Trophoblast cell (in vitro differentiated cells and primary cell): ENCODE results near the gene GLI2.

Experiments
- DNase-seq, 2 donors: peaks; one replicate each; pipeline ENCODE4 v3.0.0-alpha.2; 2016
- H2AFZ ChIP-seq: 2 replicates; pipeline ENCODE4 v1.6.1; 2013; ENCODE audit warnings: low read length, moderate library complexity, mild to moderate bottlenecking; ENCODE audit not compliant: insufficient read depth, poor library complexity
- H2AK5ac ChIP-seq: 2 replicates; pipeline ENCODE4 v1.6.1; 2013; ENCODE audit warnings: mild to moderate bottlenecking, low read length
- H2BK120ac ChIP-seq: 2 replicates; pipeline ENCODE4 v1.6.1; 2013; ENCODE audit warnings: low read length, mild to moderate bottlenecking, moderate library complexity; ENCODE audit not compliant: insufficient read depth, poor library complexity
- H2BK12ac ChIP-seq: 2 replicates; pipeline ENCODE4 v1.6.1; 2013; ENCODE audit warnings: mild to moderate bottlenecking, low read length, moderate library complexity
- H2BK5ac ChIP-seq: 2 replicates; pipeline ENCODE4 v1.6.1; 2013; ENCODE audit warnings: low read length, low read depth, moderate library complexity, mild to moderate bottlenecking; ENCODE audit not compliant: poor library complexity
- H3K14ac ChIP-seq: 2 replicates; pipeline ENCODE4 v1.6.1; 2013; ENCODE audit warnings: mild to moderate bottlenecking, low read length
- H3K18ac ChIP-seq: 2 replicates; pipeline ENCODE4 v1.6.1; 2013; ENCODE audit warnings: mild to moderate bottlenecking, low read length
- H3K23ac ChIP-seq: 2 replicates; pipeline ENCODE4 v1.6.1; 2013; ENCODE audit warnings: low read length
- H3K27ac ChIP-seq: 2 replicates; pipeline ENCODE4 v1.5.1; 2013; ENCODE audit warnings: low read depth, mild to moderate bottlenecking, inconsistent platforms, low read length, moderate library complexity
- H3K27me3 ChIP-seq: 2 replicates; pipeline ENCODE4 v1.6.1; 2013; ENCODE audit warnings: inconsistent platforms, mild to moderate bottlenecking, low read length, moderate library complexity; ENCODE audit not compliant: insufficient read depth
- H3K36me3 ChIP-seq, 2 experiments: 1 replicate in 1 of 2; 2 replicates in 1 of 2; pipeline ENCODE4 v1.6.1; 2013; ENCODE audit warnings: low read length in 2 of 2, mild to moderate bottlenecking in 2 of 2, moderate library complexity in 1 of 2; ENCODE audit not compliant: insufficient read depth in 2 of 2, control insufficient read depth in 1 of 2
- H3K4ac ChIP-seq: 2 replicates; pipeline ENCODE4 v1.6.1; 2013; ENCODE audit warnings: low read depth, mild to moderate bottlenecking, low read length, moderate library complexity
- H3K4me1 ChIP-seq, 2 experiments: 1 replicate in 1 of 2; 2 replicates in 1 of 2; pipeline ENCODE4 v1.6.1; 2013; ENCODE audit warnings: low read length in 2 of 2, mild to moderate bottlenecking in 2 of 2, moderate library complexity in 1 of 2; ENCODE audit not compliant: insufficient read depth in 2 of 2, control insufficient read depth in 1 of 2
- H3K4me2 ChIP-seq: 2 replicates; pipeline ENCODE4 v1.6.1; 2013; ENCODE audit warnings: inconsistent platforms, mild to moderate bottlenecking, low read length, moderate library complexity
- H3K4me3 ChIP-seq: 2 replicates; pipeline ENCODE4 v1.5.1; 2013; ENCODE audit warnings: mild to moderate bottlenecking, low read depth, low read length, inconsistent platforms
- H3K79me1 ChIP-seq: one replicate; pipeline ENCODE4 v1.6.1; 2013; ENCODE audit warnings: low read length
- H3K79me2 ChIP-seq: 2 replicates; pipeline ENCODE4 v1.6.1; 2013; ENCODE audit warnings: low read length, mild to moderate bottlenecking; ENCODE audit not compliant: control insufficient read depth, insufficient read depth, poor library complexity
- H3K9ac ChIP-seq: 2 replicates; pipeline ENCODE4 v1.6.1; 2013; ENCODE audit warnings: mild to moderate bottlenecking, low read length
- H3K9me3 ChIP-seq: 2 replicates; pipeline ENCODE4 v1.6.1; 2013; ENCODE audit warnings: low read depth, mild to moderate bottlenecking, control low read depth, inconsistent platforms, low read length; ENCODE audit not compliant: insufficient read depth
- H4K12ac ChIP-seq: 2 replicates; pipeline ENCODE4 v1.6.1; 2013; ENCODE audit warnings: low read depth, mild to moderate bottlenecking, low read length, moderate library complexity
- H4K8ac ChIP-seq: 2 replicates; pipeline ENCODE4 v1.6.1; 2013; ENCODE audit warnings: low read depth, mild to moderate bottlenecking, low read length, moderate library complexity
- H4K91ac ChIP-seq: one replicate; pipeline ENCODE4 v1.6.1; 2013; ENCODE audit warnings: low read depth, mild to moderate bottlenecking, low read length, moderate library complexity
- WGBS: extraction: QIAGEN DNeasy Blood & Tissue Kit; methylation state at CpG from one replicate; pipeline ENCODE4 v1.1.7; 2013; ENCODE audit warnings: missing lambda C conversion rate; ENCODE audit not compliant: insufficient read length, insufficient coverage; ENCODE audit errors: extremely low coverage; 5-methylcytosine and 5-hydroxymethylcytosine counted together

GLI2 gene

GRCh38 chr2:120720231-120720630, 15.4 kb upstream of the GLI2 start:
- Histone ChIP-seq H3K79me1 (no peaks in the 10 kb centered on the region), H3K9me3 (no peaks in the 10 kb centered on the region), H2BK120ac (no peak overlapping the region), H4K91ac (no peak overlapping the region), H3K27me3 (no peaks in the 10 kb centered on the region), H2BK12ac (no peak overlapping the region), H3K4me3 (no peak overlapping the region), H3K36me3 (no peaks in the 10 kb centered on the region), H3K23ac (no peak overlapping the region), H4K12ac (no peak overlapping the region), H3K4me1 (peaks cover 2 to 3% of the 10 kb centered on the region in 2 experiments), H4K8ac (no peak overlapping the region), H3K27ac (no peak overlapping the region), H2AFZ (no peak overlapping the region), H2BK5ac (no peak overlapping the region), H2AK5ac (no peak overlapping the region), H3K18ac (no peak overlapping the region), H3K79me2 (no peaks in the 10 kb centered on the region), H3K4me2 (no peak overlapping the region), H3K9ac (no peak overlapping the region), H3K4ac (no peak overlapping the region), H3K14ac (no peak overlapping the region)
- WGBS, result no CpG with 5 or more reads among the region's 7 CpGs
- DNase-seq, result no peak

- no peaks in the 10 kb centered on the region for H3K79me2 ChIP-seq
- H2AFZ ChIP-seq, result no peak overlapping the region
- no peak overlapping the region for H3K4ac ChIP-seq
- no peak overlapping the region for H3K9ac ChIP-seq
- DNase-seq, result no peak
- no peak overlapping the region for H3K18ac ChIP-seq
- H3K23ac ChIP-seq, result no peak overlapping the region
- no peaks in the 10 kb centered on the region for H3K9me3 ChIP-seq
- no peak overlapping the region for H2BK12ac ChIP-seq
- no peak overlapping the region for H3K14ac ChIP-seq
- H3K36me3 ChIP-seq, result no peaks in the 10 kb centered on the region
- H3K4me1 ChIP-seq, result peaks cover 2 to 3% of the 10 kb centered on the region in 2 experiments
- no peaks in the 10 kb centered on the region for H3K27me3 ChIP-seq
- no peak overlapping the region for H3K4me2 ChIP-seq
- H2BK5ac ChIP-seq, result no peak overlapping the region
- H4K8ac ChIP-seq, result no peak overlapping the region
- no peak overlapping the region for H2AK5ac ChIP-seq
- no peak overlapping the region for H3K27ac ChIP-seq
- H3K79me1 ChIP-seq, result no peaks in the 10 kb centered on the region
- no peak overlapping the region for H3K4me3 ChIP-seq
- H4K91ac ChIP-seq, result no peak overlapping the region
- WGBS, result no CpG with 5 or more reads among the region's 8 CpGs
- no peak overlapping the region for H2BK120ac ChIP-seq
- H4K12ac ChIP-seq, result no peak overlapping the region
These were observed 14.8 kb upstream of the GLI2 start for GRCh38 chr2:120720746-120721375.

- Histone ChIP-seq H2BK12ac (no peak overlapping the region), H2AK5ac (no peak overlapping the region), H3K36me3 (no peaks in the 10 kb centered on the region), H3K27ac (no peak overlapping the region), H2BK5ac (no peak overlapping the region), H3K4me3 (no peak overlapping the region), H3K79me1 (no peaks in the 10 kb centered on the region), H3K4me2 (no peak overlapping the region), H3K79me2 (no peaks in the 10 kb centered on the region), H2AFZ (no peak overlapping the region), H3K18ac (no peak overlapping the region), H3K9ac (no peak overlapping the region), H3K23ac (no peak overlapping the region), H4K8ac (no peak overlapping the region), H3K9me3 (no peaks in the 10 kb centered on the region), H3K27me3 (no peaks in the 10 kb centered on the region), H2BK120ac (no peak overlapping the region), H3K14ac (no peak overlapping the region), H3K4ac (no peak overlapping the region), H3K4me1 (peaks cover 2 to 3% of the 10 kb centered on the region in 2 experiments), H4K12ac (no peak overlapping the region), H4K91ac (no peak overlapping the region)
- no peak for DNase-seq
- no CpG with 5 or more reads among the region's 9 CpGs for WGBS
These were observed 13.5 kb upstream of the GLI2 start for GRCh38 chr2:120722246-120722567.

GRCh38 chr2:120722568-120723421, 12.9 kb upstream of the GLI2 start:
- no peak for DNase-seq
- no peak overlapping the region for H4K91ac ChIP-seq
- H3K36me3 ChIP-seq, result no peaks in the 10 kb centered on the region
- H3K79me1 ChIP-seq, result no peaks in the 10 kb centered on the region
- H3K9ac ChIP-seq, result no peak overlapping the region
- no peak overlapping the region for H3K4me3 ChIP-seq
- H3K23ac ChIP-seq, result no peak overlapping the region
- H3K79me2 ChIP-seq, result no peaks in the 10 kb centered on the region
- WGBS, result no CpG with 5 or more reads among the region's 11 CpGs
- H2BK12ac ChIP-seq, result no peak overlapping the region
- H3K4me2 ChIP-seq, result no peak overlapping the region
- H3K18ac ChIP-seq, result no peak overlapping the region
- H4K8ac ChIP-seq, result no peak overlapping the region
- no peak overlapping the region for H2BK5ac ChIP-seq
- H2AFZ ChIP-seq, result no peak overlapping the region
- peaks cover 2 to 3% of the 10 kb centered on the region in 2 experiments for H3K4me1 ChIP-seq
- no peak overlapping the region for H3K14ac ChIP-seq
- no peak overlapping the region for H2AK5ac ChIP-seq
- H3K4ac ChIP-seq, result no peak overlapping the region
- no peaks in the 10 kb centered on the region for H3K27me3 ChIP-seq
- H3K9me3 ChIP-seq, result no peaks in the 10 kb centered on the region
- H3K27ac ChIP-seq, result no peak overlapping the region
- no peak overlapping the region for H2BK120ac ChIP-seq
- H4K12ac ChIP-seq, result no peak overlapping the region
